Jurkat, Clone E6-1 (cell line): ENCODE data around the gene ASB10.

Experiments
- DNase-seq: peaks from one replicate; pipeline ENCODE4 v3.0.0-alpha.2; 2011; ENCODE audit warnings: low read depth, low spot score
- H3K4me3 ChIP-seq: 2 replicates; pipeline ENCODE4 v1.5.1; 2011; ENCODE audit warnings: mild to moderate bottlenecking, low read length, control low read depth, moderate library complexity

Gene ASB10

DNA sequence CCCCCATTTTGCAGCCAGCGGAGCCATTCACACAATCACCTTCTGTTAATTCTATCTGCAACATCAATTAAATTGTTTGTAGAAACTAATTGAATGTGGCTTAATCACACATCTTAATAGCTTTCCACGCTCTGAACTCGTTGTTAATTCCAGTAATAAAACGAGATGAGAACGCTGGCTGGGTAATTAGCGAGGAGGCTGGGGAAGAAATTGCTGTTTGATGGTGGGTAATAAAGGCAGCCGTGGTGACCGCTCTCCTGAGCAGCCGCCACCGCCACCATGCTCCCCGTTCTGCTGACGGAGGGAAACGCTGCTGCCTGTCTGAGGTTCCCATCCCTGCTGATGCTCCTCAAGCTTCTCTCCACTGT lies 55.8 kb downstream of the ASB10 start:
- no peak for DNase-seq
- no peak overlapping the region for H3K4me3 ChIP-seq

GRCh38 chr7:151130741-151131157 lies 56.3 kb downstream of the ASB10 start:
- no peak overlapping the region for H3K4me3 ChIP-seq
- no peak for DNase-seq

DNA sequence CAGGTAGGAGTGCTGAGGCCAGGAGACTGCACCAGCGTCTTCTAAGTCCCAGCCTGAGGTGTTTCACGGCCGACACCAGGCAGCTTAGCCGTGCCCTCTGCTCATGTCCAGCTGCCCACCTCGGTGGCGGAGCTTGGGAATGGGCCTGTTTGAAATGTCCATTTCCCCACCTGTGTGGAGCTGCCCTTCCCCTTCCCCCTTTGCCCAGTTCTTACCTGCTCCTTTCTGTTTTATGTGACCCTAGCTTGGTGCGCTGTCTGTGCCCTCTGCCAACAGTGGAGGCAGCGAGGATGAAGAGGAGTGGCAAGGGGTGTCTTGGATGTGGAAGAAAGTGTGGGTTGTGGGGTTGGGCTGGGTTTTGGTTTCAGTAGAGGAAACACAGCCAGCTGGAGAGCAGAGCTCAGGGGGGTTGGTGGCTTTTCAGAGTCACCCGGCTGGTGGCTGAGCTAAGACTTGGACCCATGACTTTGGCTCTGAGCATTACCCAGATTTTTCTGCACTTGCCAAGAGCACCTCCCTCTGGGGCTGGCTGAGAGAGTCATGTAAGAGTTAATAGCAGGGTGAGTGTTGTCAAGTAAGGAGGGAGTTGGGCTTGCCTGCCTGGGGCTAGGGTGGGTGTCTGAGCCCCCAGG lies 57.0 kb downstream of the ASB10 start:
- H3K4me3 ChIP-seq: no peak overlapping the region
- peak; percentile 42 for DNase-seq

DNA sequence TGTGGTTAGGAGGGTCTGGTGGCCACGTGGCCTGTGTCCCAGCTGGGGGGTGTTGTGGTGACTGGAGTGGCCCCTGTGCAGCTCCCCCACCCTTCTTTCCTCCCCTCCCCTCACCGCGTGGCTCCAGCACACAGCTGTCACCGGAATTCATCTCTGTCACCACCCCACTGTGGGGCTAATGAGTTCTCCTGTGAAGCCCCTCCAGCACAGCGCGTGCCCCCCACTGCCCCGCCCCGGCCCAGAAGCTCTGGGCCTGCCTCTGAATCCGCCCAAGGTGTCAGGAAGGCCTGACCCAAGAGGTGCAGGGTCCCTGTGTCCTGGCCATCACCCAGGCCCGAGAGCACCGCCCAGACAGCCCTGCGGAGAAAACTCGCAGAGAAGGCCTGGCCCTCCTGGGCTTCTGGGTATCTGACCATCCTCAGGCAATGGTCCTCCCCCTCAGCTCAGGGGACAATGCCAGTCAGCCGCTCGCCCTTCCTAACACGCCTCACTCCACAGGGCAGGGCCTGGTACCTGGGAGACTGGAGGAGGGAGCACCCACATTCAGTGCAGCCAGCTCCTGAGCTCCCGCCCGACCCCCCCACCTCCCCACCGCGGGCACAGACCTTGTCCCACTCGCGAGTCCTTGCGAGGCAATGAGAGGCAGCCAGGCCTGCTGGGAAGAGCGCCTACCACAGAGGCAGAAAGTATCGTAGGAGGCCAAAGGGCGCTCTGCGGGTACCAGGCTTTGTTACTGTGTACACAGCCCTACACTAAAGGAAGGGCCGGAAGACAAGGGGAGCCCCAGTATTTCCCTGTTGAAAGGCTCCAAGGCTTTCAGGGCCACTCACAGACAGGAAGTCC lies 57.7 kb downstream of the ASB10 start:
- no peak overlapping the region for H3K4me3 ChIP-seq
- no peak for DNase-seq

DNA sequence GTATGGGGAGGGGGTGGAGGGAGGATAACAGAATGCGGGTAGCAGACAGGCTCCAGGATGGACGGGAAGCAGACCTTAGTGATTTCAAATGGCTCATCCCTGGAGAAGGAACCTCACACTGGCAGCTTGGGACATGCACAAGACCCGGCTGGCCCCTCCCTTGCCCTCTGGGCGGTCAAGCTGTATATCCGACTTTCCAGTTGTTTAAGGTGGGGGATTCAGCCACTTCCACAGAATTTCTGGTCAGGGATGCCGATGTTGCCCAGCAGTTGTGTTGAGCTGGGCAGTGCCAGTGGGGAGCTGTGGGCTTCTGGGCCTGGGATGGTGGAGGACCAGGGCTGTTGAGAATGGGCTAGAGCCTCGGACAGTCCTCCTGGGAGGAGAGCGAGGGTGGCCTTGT lies 58.3 kb downstream of the ASB10 start:
- no peak overlapping the region for H3K4me3 ChIP-seq

DNA sequence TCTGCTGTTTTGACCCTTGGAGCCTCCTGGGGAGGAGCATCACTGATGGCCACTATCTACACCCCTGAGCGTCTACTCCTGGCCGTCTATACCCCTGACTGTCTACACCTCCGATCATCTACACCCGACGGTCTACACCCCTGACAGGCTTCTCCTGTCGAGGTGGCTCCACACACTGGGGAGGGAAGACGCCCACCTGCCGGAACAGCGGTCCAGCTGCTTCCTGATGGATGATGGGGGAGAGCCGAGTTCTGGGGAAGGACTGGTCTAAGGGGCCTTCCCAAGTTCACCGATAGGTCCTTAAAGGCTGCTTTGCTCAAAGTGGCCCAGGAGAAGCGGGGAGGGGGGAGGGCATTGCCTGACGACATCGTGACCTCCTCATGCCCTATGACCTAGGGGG lies 58.9 kb downstream of the ASB10 start:
- H3K4me3 ChIP-seq: no peak overlapping the region
- no peak for DNase-seq

More for the DNA sequence above, 58.3 kb downstream of the ASB10 start:
- no peak for DNase-seq

DNA sequence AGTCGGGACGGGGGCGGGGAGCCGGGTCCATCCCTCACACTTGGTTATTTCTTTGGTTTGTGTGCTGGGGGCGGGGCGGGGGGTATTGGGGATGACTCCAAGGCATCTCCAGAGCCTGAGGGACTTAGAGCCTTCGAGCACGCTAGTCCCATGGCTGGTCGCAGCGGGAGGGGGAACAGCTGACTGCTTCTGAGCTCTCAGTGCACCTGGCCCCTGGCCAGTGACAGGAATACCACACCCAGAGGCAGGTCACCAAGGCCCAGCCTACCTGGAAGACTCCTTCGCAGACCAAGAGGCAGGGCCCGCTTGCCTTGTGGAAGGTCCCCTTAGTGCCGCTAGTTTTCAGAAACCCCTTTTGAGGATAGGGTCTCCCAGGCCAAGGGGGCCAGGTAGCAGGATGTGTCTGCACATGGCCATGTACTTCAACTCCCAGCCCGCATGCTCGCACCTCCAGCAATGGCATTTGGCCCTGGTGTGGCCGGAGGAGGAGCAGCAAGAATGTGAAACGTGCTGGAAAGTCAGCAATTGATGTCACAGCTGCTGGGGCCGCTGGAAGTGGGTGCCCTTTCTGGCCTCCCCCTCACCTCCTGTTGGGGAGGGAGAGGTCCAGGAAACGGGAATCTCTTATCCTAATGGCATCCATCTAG lies 60.4 kb downstream of the ASB10 start:
- H3K4me3 ChIP-seq: no peak overlapping the region
- no peak for DNase-seq

GRCh38 chr7:151125846-151126481 lies 61.1 kb downstream of the ASB10 start:
- no peak for DNase-seq
- no peak overlapping the region for H3K4me3 ChIP-seq
